DMS53 treated with DMSO at 0.1 percent for 48 hours (cell line): ENCODE data around the gene CNPY1.

Source experiments
- DNase-seq: peaks from one replicate; lab custom pipeline; 2025; ENCODE audit not compliant: unreplicated experiment; lab: John Stamatoyannopoulos, UW

The CNPY1 gene

DNA sequence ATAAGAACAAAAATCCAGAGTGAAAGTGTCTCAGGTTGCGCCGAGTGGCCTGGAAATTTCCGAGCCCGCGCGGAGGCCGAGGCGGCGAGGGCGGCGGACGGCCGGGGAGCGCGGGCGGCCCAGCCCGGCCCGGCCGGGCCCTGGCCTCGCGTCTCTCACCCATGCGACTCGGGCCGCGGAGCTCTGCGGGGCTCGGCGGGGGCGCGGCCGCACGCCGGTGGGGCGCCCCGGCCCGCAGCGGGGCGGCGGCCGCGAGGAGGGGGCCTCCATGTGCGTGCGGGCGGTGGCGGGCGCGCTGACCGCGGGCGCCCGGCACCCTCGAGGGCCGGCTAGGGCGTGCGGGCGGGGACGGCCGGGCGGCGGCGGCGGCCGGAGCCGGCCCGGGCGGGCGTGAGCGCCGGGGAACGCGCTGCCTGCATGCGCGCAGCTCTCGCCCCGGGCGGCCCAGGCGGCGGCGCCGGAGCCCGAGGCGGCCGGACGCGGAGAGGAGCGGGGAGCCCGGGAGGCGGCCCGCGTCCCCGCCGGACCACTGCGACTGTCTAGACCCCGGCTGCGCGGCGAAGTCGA is 88.7 kb downstream of the CNPY1 start:
- DNase-seq, result no peak

DNA sequence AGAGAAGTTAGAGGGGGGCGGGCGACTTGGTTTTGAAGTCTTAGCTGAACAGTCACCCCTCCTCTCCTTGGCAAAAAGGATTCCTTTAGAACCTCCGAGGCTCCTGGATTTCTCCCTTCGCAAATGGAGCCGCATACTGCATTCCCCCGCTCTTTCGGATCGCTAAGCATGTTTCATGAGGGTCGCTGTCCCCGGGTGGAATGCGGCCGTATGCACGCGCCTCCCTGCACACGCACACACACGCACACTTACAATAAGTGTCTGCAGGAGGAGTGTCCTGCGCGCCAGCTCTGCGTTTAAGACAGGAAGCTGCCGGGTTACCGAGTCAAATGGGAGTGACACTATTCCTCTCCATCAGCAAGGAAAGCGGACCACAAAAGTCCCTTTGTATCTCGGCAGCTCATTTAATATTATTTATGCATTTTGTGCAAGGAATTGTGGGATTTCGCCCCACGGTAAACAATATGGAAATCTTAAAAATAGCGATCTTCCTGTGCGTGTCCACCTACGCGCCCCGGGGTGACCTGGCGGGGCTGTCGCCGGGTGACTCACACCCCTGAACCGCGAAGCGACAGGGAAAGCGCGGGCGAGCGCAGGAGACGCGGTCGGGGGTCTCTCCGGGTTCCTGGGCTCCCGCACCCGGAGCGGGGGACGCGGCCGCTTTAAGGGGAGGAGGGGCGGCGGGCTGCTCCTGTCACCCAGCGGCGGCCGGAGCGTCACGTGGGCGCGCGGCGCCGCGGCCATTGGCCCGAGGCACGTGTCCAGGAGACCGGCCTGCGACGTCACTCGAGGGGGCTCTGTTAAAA is 89.4 kb downstream of the CNPY1 start:
- DNase-seq, result no peak

GRCh38 chr7:155455776-155456737 is 90.3 kb downstream of the CNPY1 start:
- DNase-seq, result no peak

DNA sequence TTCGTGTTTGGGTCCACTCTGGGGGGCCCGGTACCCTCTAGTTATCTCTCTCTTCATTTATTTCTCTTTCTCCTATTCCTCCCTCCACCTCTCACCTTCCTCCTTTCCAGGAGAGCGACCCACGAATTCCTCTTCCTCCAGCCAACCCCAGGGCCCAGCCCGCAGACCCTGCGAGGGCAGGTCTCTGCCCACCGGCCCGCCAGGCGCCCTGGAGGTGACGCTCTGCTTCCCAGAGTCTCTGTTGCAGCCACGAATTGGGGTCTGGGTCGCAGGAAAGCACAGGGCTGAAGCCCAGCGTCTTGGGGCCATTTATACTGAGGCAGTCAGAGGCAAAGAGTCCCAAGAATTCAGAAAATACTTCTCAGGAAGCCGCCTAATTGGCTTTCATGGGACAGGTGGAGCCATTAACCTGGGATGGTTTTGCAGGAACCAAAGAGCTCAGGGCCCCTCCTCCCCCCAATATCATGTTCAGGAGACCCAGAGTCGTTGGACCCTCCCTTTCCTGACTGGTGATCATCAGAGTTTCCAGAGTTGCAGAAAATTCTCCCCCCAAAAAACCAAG is 91.1 kb downstream of the CNPY1 start:
- no peak for DNase-seq

DNA sequence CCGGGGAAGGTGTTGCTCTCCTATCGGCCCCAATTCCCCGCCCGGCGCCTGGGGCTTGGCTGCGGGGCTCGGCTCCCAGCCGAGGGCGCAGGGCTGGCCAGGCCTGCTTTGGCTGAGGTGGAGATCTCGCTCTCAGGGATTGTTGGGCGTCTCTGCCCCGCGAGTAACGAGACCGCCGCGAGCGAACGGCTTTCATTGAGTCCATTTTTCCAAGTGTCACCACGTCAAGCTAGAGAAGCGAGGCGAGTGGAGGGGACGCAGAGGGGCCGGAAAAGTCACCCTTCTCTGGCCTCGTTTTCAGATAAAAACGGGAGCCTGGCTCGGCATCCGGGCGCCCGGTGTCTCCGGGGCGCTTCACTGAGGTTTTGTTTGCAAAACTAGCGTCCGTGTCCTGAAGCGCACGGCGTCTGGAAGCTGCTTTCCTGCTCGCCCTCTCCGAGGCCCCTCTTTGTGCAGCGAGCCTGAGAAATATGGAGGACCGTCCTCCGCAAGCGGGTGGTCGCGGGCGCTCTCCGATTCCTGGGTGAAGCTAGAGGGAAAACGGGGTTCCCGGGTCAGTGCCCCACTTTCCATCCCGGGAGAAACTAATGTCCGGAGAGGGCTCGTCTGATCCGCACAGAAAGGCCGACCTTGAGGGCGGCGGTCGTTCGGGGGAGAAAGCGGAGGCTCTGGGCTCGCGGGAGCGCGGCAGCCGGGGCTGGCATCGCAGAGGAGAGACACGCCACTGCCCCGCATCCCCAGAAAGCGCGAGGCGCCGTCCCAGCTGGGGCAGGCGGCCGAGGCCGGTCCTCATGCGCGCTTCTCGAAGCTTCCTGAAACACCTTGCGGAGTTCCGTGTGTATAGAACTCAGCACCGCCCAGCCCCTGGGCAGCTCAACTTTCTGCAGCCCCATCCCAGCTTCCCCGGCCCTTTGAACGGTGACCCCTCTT is 91.9 kb downstream of the CNPY1 start:
- no peak for DNase-seq

- no peak for DNase-seq
These were observed 92.8 kb downstream of the CNPY1 start for GRCh38 chr7:155453296-155454182.

DNA sequence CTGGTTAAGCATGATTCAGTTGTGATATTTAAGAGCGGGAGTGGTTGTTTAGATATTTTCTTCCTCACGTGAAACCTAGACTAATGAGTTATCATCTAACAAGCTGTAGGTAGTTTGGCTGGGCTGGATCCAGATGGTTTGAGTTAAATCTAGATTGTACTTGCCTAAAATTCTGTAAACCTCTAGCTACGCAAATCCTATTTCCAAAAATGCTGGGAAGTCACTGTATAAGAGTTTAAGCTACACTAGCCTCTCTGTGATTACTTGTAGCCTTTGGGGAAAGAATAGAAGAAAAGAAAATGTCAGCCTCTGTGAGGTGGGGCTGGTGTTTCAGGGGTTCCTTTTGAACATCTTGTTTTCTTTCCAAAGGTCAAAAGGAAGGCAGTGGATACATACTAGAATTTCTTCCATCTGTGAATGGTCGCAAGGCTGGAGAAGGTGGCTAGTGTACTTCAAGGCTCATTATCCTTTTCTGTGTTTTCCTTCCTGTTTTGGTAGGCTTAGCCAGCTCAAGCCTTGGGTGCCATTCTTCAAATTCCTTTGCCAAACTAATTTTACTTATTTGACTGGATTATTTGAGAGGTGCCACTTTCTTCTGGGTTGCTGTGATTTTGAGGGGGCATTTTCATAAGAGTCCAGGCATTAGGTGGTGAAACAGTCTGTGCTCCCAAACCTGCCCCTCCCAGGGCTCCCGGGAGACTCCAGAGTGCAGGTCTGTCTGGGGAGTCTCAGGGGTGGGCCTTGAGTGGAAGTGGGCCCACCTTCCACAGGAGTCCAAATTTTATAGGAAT is 93.7 kb downstream of the CNPY1 start:
- no peak for DNase-seq

- DNase-seq, result no peak
These were observed 94.5 kb downstream of the CNPY1 start for GRCh38 chr7:155451840-155452239.
